Activated T-cell treated with anti-CD3 and anti-CD28 coated beads for 4 hours (primary cell): ENCODE results near the gene LPP.

Experiments
- DNase-seq: peaks from one replicate; pipeline ENCODE4 v3.0.0-alpha.2; 2020

The LPP gene

DNA sequence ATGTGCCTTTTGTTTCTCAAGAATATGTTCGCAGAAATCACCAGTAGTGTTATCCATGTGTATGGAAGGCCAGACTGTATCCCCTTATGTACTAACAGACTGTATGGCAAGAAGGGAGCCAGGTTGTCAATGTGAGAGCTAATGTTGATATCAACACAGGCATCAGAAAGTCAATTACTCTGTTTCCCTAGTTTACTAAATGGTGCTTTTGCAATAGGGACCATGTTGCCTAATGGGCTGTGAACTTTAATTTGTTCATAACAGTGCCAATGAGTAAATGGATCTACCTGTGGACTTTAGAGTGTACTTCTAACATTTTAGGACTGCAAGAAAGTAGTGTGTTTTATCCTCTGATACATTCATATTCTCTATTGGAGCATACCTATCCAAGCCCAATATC lies 586.1 kb downstream of the LPP start:
- DNase-seq = no peak

DNA sequence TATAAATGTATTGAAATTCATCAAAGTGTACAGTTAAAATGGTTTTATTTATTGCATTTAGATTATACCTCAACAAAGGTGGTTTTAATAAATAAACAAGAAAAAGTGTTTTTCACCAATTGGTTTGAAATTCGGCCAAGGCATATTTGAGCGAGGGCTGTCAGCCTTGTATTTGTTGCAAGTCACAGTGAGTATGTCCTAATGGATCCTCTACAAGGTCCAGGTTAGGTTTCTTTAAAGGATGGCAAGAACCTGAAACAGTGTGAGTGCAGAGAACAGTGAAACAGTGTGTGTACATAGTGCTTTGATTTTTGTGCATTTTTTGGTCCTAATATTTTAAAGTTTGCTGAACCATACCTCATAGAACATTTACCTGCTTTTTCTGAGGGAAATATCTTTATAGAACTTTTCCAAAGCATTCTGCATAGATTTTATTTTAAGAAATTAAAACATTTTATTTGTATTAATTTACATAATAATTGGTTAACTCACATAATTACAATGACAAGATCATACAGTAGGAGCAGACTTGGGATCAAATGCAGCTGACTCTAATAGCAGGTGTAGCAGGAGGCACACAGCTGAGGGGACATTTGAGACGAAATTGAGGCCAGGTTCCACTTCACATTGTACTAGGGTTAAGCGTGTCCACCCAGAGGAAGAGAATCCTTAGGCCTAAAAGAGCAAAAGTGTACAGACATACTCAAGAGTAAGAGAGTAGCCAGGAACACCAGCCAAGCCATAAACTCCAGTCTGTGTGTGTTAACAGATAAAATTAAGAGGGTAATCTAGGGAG lies 589.0 kb downstream of the LPP start:
- no peak for DNase-seq

DNA sequence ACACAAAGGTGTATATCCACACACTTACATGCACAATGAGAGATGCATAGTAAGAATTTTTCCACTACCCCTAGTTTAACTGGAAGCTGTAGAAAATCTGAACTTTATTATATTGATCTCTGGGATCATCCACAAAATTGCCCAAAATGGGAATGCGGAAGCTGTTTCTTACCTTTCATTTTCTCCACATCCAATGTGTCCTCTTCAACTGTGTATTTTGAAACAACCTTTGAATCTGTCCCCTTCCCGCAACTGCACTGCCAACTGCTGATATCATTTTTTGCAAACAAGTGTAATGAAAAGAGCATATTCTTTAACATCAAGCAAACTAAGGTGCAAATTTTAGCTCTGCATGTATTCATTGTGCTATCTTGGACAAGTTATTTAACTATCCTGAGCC lies 590.2 kb downstream of the LPP start:
- DNase-seq = no peak

DNA sequence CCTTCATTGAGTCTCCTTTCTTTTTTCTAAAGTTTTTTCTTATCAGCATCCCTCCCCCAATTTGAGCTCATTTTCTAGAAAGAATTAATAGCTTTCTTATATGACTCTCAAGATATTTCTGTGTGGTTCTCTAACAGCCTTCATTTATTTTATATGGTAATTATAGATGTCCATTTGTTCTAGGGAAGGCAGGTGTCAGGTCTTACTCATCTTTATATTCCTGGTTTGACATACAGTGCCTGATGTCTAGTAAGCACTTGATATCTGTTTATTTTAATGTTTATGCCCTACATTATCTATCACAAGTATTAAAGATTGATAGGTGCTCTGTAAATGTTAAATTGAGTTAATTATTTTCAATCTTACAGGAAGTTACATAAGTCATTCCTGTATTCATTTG lies 591.1 kb downstream of the LPP start:
- DNase-seq = no peak

DNA sequence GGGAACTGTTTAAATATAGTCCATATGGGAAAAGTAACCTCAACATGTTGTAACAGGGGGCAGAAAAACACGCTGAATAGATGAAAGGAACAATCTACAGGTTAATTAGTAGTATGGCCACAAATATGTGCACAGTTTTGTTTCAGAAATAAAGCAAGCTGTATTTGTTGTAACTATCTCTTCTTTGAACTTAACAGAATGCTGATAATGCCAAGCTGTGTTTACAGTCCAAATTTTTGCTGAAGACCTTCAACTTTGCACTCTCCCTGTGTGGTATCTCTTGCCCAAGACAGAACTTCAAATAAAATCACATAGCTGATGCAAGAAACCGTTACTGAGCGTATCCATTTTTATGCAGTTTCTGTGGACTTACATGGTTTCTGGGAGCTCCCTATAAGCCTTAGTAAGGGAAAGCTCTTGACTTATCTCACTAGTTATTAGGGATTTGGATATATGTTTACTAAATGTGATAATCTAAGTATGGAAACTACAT lies 592.4 kb downstream of the LPP start:
- no peak for DNase-seq

DNA sequence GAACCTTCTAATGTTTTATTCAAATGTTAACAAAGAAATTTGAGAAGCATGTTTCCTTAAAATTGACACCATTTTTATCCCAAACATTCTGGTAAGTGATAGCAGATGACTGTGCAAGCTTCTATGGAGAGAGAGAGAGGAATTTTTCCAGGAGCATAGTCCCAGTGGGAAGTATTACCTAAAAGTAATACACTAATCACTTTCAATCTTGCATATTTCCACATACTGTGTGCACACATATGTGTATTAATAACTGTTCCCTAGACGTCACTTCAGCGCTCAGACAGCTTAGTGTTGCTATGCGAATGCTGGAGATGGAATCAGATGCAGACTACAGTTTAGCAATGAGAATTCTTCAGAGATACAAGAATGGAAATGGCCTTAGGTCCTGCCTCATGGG lies 593.5 kb downstream of the LPP start:
- no peak for DNase-seq

DNA sequence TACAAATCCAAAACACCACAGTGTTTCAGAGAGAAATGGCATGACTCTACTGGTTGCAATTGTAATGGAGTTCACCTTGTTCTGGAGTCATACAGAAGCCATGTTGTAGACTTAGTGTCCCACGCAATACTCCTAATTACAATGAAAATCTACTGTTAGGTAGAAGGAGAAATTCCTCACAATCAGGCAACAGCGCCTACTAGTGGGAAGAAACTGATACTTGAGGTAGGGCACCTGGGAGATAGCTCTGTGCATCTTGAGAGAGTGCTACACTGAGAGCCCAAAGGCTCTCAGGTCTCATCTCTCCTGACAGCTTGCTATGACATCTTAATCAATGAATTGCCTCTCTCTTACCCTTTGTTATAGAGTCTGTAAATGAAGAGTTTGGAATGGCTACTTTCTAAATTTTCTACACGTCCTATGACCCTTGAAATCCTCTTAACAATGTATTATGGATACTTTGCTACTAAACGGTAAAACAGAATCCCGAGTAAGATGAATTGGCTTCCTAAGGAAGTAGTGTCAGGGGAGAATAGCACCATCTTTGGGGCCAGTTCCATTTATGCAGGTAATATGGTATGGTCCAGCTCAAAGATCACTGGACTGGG lies 595.2 kb downstream of the LPP start:
- DNase-seq = peak; percentile 63

DNA sequence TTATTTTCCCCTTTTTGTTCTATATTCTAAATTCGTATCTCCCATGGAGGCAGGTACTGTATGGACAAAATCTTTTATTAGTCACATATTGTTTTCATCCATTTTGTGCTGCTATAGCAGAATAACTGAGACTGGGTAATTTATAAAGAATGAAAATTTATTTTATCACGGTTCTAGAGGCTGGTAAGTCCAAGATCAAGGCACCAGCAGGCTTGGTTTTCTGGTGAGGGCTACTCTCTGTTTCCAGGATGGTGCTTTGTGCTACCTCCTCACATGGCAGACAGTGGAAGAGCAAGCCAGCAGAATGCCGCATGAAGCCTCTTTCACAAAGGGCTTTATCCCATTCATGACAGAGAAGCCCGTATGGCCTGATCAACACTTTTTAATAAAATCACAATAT lies 595.9 kb downstream of the LPP start:
- no peak for DNase-seq

DNA sequence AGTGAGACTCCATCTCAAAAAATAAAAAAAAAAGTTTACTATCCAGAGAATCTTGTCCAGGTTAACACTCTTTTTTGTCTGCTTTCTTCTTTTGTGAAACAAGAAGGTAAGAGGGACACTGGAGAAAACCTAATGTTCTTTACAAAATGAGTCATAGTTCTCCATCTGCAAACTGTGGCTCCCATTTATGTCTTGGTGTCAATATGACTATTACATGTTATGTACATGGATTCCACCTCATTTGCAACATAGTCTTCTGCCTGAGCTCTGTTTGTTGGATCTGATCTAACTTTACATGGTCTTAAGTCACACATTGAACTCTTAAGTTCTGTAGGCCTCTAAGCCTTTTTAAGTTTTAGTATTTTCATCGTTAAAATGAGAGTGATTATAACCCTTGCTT lies 596.7 kb downstream of the LPP start:
- no peak for DNase-seq

DNA sequence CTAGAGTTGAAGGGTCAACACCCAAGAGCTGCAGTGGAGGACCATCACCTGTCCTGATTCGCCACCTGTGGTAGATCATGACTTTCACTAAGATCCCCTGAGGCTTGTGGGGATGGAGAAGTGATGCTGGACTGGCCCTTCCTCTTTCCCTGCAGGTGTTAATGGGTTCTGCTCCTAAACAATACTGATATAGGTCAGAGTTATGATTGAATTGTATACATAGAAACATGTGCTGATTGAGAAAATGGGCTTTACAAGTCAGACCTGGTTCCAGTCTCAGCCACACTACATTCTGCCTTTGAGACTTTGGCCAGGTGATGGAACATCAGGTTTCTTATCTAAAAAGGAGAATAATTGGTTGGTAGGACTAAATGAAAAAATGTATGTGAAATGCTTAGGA lies 598.9 kb downstream of the LPP start:
- no peak for DNase-seq

DNA sequence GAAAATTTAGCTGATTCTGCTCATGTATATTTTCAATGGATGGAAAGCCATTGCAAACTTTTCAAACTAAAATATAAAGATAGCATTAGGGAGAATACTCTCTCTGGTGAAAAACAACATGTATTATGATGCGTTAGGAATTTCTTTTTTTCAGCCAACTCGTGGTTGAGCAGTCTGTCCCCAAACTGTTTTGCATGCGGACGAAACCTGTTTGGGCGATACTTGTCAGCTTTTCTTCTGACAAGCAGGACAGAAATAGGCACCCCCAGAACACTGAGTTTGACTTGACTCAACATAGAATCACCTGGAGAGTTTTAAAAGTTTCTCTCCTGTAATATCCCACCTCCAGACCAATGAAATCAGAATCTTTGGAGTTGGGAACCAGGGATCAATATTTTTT lies 600.3 kb downstream of the LPP start:
- DNase-seq = no peak

DNA sequence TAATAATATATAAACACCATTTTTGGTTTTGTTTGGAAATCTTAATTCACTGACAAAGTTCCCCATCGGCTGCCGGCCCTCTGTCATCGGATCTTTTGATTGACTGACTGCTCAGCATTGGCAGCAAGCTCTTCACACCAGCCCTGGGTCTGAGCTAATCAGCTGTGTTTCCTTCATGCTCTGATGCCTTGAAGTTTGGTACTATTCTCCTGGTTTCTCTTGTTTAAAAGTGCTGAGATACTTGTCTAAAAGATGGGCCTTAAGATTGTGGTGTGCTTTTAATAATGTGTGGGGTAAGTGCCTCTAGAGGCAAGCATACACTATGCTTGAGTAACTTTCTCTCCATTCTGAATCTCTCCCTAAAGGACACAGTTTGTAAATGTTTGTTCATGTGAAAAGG lies 602.3 kb downstream of the LPP start:
- no peak for DNase-seq

DNA sequence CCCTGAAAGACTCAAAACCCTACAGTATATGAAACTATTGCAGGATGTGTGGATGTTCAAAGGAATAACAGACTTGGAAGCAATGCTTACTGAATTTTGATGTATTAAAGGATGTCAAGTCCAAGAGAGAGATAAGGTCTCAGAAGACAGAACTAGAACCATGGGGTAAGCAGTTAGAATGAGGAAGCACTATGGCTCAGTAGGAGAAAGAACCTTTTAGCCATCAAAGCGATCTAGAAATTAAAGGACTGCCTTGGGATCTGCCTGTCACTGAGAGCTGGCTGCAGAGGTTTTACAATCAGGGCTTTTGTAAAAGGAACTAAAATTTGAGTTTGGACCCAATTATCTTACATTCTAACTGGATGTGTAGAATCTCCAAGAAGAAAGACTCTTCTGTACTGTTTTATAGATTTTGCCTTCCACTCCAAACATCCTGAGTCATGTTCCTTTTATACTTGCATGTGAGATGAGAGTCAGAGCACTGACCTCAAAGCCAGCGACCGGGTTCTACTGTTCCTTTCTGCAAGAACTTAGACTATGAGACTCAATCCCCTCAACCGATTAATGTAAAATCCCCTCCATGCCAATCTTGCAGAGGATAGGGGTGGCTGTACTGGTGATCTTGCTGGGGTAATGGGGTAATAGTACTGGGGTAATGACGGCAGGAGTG lies 605.5 kb downstream of the LPP start:
- no peak for DNase-seq

DNA sequence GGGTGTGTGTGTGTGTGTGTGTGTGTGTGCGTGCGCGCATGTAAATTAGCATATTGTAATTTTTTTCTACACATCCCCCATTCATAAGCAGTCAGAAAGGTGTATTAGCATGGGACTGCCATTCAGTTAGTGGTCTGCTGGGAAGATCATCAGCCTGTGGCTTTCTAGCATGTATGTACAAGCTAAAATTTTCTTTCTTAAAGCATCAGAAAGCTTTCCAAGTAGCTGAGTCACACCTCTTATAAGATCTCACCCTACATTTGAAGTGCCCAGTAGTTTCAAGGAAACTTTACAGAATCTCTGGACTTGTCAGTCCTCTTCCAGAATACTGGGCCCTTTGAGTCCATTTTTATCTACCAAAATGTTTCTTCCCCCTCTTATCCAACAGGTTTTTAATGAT lies 606.5 kb downstream of the LPP start:
- DNase-seq = no peak

DNA sequence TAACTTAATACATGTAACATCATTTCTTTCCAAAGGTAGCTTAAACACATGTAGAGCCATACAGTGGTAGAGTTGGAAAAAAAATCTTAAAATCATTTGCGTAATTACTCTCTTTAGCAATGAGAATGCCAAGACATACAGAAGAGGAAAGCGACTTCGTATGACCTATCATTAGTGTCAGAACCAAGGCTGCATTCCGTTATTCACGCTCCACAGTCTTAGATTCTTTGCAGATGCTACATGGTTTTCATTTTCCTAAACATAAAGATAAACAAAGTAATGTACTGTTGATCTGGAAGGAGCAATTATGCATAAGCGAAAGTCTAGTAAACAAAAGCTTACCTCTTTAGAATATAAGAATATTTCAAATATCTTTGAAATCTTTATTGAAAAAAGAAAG lies 607.5 kb downstream of the LPP start:
- DNase-seq = no peak

DNA sequence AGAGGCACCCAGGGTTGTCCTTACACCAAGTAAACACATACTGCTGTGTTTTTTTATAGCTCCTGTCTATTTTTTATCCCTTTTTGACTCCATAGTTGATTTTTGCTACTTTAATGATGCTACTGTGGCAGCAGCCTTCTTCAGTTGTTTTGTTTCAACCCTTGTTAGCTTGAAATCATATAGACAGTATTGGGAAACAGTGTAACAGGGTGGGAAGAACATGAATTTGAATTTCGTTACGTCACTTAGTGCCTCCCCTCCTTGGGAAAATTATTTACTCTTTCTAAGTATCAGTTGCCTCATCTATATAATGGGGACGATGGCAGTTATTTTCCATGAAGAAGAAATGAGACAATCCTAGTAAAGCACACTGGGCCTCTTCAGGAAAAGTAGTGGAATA lies 608.0 kb downstream of the LPP start:
- no peak for DNase-seq

DNA sequence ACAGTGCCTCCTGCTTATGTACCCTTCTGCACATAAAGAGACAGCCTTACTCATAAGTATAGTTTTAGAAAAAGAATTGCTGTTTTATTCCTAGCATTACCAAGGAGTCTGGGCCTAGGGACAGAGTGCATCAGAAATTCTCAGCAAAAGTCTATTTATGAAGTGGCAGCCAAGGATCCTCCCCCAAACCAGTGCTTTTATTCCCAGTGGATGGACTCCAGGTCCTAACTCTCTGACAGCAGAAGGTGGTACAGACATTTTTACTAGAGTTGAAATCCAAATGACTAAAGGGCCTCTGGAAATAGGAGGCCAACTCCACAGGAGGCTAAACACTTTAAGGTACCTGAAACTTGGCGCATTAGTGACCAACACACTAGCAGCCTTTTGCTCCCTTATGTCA lies 610.7 kb downstream of the LPP start:
- no peak for DNase-seq

DNA sequence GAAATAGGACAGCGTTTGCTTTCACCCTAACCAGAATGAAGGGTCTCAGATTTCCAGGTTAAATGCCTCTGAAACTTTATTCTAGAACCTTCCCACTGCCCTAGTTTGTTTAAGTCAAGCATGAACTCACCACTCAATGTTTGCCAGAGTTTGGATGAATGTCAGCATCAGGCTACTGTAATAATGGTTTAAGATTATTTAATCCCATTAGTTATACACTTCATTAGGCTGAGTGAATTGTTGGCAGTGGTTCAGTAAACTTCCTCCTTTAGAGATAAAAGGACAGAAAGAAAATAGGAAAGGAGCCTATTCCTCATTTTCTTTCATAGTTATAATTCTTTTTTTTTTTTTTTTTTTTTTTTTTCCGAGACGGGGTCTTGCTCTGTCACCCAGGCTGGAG lies 615.9 kb downstream of the LPP start:
- DNase-seq = no peak

DNA sequence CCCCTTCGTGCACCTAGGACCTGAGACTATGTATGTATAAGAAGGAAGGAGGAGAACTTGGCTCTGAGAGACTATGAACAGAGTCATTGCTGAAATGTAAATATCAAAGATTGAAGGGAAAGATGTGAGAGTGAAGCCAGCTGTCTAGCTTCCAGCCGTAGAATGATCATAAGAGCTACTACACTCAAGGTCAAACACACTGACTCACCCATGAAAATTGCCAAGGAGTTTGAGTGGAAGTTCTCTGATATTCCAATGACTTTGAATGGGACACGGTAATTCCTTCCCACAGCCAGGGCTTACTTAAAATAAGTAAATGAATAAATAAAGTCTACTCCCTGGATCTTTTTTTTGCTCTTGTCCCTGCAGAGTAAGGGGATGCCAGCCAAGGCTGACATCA lies 618.9 kb downstream of the LPP start:
- no peak for DNase-seq

DNA sequence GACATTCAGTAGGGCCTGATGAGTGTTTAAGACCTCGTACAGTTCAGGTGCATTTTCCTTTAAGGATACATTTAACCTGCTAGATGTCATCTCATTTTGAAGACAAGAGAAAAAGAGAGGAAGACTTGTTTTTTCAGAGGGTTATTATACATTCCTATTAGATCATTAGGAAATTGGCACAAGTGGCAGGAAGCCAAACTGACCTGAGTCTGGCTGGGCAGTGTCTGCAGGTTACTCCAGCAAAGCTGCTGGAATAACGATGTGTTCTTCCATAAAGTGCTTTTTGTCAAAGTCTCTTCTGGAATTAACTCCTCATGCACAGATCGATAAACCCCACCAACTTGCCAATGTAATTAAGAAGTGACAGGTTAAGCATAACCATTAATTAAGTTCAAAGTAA lies 621.5 kb downstream of the LPP start:
- DNase-seq = no peak

DNA sequence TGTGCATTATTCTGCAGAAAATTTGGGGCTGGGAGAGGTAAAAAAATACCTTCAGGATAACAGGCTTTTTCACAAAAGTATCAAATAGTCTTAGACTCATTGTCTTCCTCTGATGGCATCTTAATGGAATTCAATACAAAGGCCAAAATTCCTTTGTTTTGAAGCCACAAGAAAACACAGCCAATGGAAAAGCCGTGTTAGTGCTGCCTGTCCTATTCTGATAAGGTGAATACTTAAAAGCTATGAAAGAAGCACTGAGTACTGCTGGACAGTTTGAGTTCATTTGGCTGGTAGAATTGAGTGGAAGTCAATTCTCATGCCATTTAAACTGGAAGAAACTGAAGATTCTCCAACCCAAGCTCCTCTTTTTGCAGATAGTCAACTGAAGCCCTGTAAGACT lies 622.5 kb downstream of the LPP start:
- no peak for DNase-seq

DNA sequence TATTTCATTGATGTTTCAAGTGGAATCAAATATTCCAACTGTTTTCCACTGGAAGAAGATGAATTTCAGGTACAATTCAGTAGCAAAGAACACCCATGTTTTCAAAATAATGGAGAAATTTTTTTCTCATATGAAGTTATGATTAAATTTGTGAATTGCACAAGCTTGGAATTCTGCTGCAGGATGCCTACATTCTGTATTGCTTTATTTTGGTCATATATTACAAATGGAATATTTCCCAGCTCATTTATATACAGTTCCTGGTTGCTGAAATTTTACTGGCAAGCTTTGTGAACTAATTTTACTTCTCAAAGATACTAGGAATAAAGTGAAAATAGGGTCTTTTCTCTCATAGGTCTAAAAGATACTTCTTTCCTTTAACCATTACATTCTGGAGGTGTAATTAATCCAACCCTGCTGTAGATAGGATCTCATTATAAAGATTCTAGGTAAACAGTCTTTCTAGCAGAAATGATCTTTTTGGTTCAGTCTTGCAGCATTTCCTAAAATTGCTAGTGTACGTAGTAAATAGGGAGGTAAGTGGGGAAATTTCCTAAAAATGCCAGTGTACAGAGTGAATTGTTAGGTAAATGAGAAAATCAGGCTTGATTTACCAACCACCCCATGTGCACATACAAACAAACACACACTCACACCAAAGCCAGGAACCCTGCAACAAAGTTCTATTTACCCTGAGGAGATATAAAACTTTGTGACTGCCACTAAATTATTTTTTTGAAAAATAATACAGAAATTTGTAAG lies 624.3 kb downstream of the LPP start:
- no peak for DNase-seq

DNA sequence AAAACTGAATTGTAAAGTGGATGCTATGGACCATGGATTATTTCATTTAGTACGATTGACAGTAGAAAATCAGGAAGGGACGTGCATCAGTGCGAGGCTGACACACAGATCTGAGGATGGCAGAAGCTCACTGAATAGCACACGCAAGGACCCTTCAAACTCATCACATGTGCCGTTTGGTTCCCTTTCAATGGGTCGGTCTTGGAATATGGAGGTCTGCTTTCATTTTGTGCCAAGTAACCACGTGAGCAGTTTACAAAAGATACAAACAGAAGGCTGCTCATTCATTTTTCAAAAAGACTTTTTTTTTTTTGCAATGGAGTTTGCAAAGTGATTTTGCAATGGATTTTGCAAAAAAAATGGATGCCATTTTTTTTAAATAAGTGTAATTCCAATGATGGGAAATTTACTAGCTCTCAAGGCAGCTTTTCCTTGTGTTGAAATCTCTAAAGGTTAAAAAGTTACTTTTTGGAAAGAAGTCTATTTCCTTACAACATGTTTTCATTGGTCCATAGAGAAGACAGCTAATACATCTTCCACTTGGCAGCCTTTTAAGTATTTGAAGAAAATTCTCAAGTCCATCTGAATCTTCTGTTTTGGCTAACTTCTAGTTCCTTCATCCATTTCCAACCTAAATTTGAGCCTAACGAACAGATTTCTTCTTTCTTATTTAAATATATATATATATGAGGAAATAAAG lies 625.5 kb downstream of the LPP start:
- no peak for DNase-seq
